GM19452 (cell line): ENCODE data around the gene NT5M.
"Not testable (repeated sequence)": the region's sequence is repeated elsewhere in the genome, so short reads cannot be mapped to it uniquely, and the experiment has no call there.

Experiments
- ATAC-seq: cut with Tn5 transposase; IDR thresholded peaks from one replicate; pipeline ENCODE4 v1.9.1; 2021; ENCODE audit not compliant: unreplicated experiment

NT5M gene

DNA sequence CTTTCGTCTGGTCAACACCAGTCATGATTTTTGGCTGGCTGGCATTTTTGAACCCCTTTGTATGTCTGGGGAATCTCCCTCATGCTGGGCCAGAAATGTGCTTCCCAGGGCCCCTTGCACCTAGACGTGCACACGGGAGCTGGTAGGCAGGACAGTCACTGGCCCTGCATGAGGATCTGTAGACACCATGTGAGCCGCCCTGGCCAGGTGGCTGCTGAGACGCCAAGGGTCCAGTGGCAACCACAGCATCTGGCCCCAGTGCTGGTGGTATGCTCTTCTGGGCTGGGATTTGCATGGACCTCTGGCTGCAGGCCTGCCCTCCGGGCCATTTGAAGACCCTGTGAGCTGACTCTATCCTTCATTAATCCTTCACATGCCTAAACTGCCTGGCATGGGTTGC lies 67.5 kb downstream of the NT5M start:
- no peak for ATAC-seq

- no peak for ATAC-seq
These were observed 69.8 kb downstream of the NT5M start for GRCh38 chr17:17372856-17373520.

GRCh38 chr17:17375841-17376240 lies 72.7 kb downstream of the NT5M start:
- ATAC-seq: no peak

- no peak for ATAC-seq
These were observed 73.2 kb downstream of the NT5M start for GRCh38 chr17:17376362-17376761.

DNA sequence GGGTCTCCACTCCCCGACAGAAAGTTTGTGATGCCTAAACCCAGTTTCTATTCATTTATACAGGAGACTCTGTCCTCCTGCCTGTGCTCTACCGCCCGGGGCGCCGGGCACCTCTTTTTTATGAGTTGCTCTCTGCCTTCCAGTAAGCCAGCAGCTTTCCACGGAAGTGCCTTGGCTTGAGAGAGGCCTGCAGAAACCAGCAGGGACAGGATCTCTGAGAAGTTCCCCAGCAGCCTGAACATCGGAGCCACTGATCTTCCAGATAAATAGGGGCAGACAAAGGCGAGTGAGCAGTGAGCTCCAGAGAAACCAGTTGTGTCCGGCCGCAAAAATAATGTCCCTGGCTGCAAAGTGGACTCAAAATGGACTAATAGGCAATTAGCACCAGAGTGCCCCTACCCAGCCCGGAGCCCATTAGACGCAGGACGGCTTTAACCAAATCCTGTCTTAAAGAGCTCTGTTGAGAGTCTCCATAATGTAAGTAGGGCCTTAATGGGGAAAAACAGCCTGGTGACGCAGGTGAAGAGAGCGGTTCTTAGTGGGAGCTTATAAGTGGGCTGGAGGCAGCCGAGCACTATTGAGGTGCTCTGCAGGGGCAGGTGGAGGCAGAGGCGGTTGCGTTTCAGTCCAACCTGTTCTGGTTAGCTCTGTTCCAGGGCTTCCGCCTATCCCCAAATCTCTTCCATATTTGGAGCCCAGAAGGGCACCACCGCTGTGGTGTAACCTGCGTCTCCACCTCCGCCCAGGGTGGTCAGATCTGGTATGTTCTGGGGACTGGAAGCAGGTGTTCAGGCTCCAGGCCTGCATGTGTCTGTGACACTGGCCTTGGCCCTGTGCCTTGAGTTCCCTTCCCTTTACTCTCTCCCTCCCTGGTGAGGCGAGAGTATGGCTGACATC lies 74.1 kb downstream of the NT5M start:
- ATAC-seq: no peak

DNA sequence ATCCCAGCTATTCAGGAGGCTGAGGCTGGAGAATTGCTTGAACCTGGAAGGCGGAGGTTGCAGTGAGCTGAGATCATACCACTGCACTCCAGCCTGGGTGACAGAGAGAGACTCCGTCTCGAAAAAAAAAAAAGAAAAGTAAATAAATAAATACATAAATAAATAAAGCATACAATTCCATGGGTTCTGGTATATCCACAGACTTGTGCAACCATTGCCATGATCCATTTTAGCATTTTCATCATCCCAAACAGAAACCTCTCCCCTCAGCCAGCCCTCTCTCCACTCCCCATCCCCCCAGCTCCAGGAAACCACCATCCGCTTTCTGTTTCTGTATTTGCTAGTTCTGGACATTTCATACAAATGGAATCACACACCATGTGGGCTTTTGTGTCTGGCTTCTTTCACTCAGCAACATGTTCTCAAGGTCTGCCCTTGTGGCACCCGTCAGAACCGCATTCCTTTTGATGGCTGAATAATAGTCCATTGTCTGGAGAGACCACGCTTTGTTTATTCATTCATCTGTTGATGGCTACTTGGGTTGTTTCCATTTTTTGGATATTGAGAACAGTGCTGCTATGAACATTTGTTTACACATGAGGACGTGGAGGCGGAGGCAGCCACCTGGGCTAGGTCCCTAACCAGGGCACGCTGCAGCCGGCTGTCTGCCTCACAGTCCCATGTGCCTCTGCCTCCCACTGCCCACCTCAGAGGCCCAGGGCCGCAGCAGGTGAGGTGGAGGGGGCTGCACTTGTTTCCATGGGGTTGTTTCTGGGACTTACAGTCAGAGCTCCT lies 76.2 kb downstream of the NT5M start:
- ATAC-seq: no peak

- no peak for ATAC-seq
These were observed 77.2 kb downstream of the NT5M start for GRCh38 chr17:17380145-17380925.

DNA sequence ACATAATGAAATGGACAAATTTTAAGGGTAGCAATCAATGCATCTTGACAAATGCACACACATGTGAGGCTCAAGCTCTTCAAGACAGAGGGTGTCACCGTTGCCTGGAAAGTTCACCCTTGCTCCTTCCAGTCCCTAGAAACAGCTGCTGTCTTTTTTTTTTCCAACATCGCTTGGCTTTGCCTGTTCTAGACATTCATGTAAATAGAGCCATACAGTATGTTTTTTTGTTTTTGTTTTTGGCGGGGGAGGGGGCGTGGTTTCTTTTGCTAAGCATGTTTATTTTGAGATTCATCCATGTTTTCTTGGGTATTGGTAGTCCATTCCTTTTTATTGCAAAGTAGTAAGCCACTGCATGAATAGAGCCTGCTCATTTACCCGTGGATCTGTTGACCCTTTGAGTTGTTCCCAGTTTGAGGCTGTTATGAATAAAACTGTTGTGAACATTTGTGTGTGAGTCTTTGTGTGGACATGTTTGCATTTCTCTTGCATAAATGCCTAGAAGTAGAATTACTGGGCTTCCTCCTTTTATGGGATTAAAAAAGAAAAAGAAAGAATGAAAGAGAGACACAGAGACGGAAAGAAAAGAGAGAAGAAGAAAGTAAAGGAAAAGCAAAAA lies 78.4 kb downstream of the NT5M start:
- no peak for ATAC-seq

DNA sequence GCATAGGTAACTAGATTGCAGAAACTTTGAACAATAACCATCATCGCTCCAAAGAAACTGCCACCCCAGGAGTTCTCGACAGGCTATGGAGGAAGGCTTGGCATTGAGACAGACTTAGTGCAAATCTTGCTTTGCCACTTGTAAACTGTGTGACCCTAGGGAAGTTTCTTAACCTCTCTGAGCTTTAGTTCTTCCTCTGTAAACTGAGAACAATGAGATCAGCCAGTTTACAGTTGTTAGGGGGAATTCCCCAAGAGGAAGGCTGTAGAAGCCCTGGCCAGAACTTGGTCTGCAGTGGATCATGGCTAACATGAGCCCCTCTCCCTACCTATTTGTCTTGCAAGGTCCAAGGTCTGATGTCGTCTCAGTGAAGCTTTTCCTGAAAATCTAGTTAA lies 78.9 kb downstream of the NT5M start:
- no peak for ATAC-seq

DNA sequence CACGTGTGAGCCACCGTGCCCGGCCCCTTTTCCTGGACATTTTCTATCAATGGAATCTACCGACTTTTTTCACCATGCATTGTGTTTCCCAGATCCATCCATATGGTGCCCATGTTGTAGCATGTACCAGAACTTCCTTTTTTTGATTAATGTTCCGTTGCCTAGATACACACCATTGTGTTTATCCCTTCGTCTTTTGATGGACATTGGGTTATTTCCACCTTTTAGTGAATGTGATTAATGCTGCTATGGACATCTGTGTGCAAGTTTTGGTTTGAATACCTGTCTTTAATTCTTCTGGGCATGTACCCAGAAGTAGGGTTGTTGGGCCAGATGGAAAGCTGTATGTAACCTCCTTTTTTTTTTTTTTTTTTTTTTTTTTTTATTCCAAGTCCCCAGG lies 79.8 kb downstream of the NT5M start:
- ATAC-seq: no peak

DNA sequence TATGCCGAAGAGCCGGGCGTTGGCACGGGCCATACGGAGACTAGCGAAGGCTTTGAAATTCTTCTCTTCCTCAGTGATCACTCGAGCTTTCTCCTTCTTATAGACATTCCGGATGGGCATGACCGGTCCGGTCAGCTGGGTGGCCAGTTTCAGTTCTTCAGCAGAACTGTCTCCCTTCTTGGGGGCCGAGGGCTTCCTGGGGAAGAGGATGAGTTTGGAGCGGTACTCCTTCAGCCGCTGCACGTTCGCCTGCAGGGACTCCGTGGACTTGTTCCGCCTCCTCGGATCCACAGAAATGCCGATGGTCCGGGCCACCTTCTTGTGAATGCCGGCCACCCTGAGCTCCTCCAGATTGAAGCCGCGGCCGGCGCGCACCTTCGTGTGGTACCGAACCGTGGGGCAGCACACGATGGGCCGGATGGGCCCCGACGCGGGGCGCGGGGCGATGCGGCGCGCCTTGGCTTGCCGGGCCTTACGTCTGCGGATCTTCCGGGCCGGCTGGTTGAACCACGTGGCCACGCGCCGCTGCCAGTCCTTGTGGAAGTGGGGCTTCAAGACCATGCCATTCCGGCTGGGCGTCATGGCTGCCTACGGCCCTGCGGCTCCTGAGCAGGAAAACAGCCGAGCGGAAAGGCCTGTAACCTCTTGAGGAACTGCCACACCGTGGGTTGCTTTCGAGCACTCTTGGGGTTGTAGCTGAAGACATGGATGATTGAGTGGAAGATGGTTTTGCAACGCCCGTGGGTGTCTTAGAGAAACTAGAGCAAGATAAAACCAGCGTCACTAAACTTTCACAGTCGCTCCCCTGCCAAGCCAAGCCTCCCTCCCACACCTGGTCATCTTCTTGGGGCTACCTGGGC lies 80.5 kb downstream of the NT5M start:
- not testable (repeated sequence) for ATAC-seq

GRCh38 chr17:17384291-17384615 lies 81.1 kb downstream of the NT5M start:
- ATAC-seq: no peak

GRCh38 chr17:17384961-17385360 lies 81.8 kb downstream of the NT5M start:
- no peak for ATAC-seq

DNA sequence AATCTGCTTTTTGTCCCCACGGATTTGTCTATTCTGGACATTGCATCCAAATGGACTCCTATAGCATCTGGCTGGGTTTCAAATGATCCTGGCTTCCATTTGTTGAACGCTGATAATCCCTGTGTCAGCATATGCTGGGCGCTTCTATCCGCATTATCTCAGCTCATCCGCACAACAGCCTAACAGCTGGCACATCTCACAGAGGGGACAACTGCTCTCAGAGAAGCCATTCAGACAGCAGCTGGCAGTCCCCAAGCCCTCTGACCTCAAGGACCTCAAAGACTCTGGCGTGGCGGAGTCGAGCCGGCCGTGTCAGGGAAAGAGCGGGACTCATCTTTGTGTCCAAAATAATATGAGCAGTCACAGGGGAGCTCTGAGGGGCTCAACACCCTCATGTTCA lies 82.3 kb downstream of the NT5M start:
- ATAC-seq: no peak

GRCh38 chr17:17386094-17386800 lies 83.1 kb downstream of the NT5M start:
- ATAC-seq: no peak

DNA sequence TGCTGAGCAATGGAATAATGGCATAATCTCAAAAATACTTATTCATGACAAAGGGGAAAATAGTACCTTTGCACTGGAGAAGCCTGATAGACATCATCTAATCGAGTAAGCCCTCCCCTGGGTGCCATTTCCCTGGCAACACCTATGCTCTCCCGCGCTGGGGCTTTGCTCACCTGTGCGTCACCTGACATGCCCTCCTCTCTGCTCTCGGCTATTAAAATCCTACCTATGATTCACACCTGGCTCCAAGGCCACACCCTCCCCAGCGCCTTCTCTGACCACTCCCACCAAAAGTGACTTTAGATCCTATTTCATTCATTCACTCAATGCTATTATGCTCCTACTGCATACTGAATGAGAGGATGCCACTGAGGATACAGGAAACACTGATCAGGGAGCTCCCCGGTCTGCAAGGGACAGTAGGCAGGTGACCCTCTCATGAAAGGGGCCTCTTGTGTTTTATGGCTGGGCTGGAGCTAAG lies 83.9 kb downstream of the NT5M start:
- no peak for ATAC-seq

DNA sequence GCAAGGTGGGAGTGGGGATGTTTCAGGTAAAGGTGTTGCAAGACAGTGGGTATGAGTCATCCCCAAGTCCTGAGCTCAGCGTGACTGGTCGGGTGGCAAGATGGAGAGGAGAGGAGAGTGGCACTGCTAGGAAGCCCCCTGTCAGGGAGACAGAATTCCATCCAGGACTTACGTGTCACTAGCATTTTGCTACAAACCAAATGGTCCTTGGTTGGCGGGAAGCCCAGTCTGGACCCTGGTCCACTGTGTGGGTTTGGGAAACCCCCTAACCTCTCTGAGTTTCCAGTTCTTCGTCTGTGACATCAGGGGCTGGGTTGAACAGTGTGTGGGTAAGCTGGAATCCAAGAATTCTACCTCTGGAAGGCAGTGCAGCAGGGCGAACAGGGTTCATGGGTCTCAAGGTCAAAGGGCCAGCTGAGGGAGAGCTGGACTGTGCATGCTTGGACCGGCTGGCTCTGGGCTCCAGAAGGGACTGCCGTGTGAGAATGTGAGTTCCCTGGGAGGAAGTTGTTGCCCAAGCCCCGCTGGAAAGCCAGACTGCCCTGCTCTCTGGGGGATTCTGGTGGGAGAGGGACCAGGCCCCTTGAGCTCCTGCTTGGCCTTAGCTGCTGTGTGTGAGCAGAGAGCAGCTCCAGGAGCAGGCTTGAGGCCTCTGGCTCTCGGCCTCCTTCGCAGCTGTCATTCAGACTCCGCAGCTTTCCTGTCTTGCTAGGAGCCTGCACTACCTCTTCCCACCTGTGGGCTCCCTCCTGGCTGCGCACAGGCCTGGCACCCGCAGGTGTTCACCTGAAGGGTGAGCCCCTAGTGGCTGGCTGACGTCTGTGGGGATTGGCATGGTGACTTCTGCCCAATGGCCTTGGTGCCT lies 84.6 kb downstream of the NT5M start:
- no peak for ATAC-seq
